ENCODE measurements around the gene B4GALNT4. TPM values are rescaled to one million over a fixed set of nuclear protein-coding genes. Genes with fewer than 3 reads are reported as not detected.

The B4GALNT4 gene
- total and polyA plus RNA-seq, 2 donors from 2014 or later, result 0.82 to 1.4 TPM

DNA sequence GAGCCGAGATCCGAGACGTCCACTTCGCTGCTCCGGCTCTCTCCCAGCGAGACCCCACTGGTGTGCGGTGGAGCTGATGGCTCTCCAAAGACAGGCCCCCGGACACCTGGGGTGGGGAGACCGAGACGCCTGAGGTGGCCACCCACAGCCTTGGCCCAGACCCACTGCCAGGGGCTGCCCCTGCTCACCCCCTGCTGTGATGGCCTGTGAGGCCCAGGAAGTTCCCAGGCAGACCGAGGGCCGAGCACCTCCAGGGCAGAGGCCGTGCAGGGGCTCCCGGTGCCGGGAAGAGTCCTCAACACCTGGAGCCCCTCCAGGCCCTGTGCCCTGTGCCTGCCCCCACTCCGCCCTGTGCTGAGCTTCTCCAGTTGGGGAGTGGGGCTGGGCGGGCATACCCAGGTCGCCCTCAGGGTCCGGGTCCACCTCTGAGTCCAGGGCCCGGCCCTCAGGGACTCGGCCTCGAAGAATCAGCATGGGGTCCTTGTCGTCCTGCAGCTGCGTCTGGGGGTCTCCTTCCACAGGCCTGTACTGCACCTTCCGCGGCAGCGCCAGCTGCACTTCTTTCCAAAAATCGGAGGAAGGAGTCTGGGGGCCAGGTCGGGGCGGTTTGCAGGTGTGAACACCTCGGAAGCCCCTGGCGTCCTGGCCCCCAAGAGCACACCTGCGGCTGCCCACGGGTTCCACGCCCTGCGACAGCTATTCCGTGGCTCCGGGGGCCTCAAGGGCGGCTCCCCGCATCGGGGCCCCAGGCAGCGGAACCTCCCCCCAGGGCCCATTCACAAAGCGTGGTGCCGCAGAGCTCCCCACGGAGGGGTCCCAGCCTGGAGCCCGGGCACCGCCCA is 36.9 kb downstream of the B4GALNT4 start:
- H3K36me3 ChIP-seq (ENCODE audit: control insufficient read depth in 2 of 3, insufficient read depth in 3 of 3, low read length in 3 of 3), result no peaks in the 10 kb centered on the region
- TF ChIP-seq, protein P1, sequence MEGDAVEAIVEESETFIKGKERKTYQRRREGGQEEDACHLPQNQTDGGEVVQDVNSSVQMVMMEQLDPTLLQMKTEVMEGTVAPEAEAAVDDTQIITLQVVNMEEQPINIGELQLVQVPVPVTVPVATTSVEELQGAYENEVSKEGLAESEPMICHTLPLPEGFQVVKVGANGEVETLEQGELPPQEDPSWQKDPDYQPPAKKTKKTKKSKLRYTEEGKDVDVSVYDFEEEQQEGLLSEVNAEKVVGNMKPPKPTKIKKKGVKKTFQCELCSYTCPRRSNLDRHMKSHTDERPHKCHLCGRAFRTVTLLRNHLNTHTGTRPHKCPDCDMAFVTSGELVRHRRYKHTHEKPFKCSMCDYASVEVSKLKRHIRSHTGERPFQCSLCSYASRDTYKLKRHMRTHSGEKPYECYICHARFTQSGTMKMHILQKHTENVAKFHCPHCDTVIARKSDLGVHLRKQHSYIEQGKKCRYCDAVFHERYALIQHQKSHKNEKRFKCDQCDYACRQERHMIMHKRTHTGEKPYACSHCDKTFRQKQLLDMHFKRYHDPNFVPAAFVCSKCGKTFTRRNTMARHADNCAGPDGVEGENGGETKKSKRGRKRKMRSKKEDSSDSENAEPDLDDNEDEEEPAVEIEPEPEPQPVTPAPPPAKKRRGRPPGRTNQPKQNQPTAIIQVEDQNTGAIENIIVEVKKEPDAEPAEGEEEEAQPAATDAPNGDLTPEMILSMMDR (IDR thresholded peaks at IDR 0.05; ENCODE audit: borderline replicate concordance, extremely low read depth, insufficient read depth), result no peak
- H3K27me3 ChIP-seq (ENCODE audit: control insufficient read depth, insufficient read depth, low read length), result no peaks in the 10 kb centered on the region
- DNase-seq (peak in 2 of 5 donors; percentile 71 to 82), FAIRE-seq (no peak)
- no peaks in the 10 kb centered on the region for H3K9me3 ChIP-seq (ENCODE audit: control insufficient read depth in 2 of 3, insufficient read depth in 1 of 3, low read length in 3 of 3)
- peak overlapping the region in 1 of 3 donors; percentile 61 for H3K4me3 ChIP-seq (ENCODE audit: low read length in 3 of 3)
- H3K4me1 ChIP-seq (ENCODE audit: control insufficient read depth in 2 of 3, insufficient read depth in 2 of 3, low read depth in 1 of 3, low read length in 3 of 3), result peaks cover 0 to 26% (median 10%) of the 10 kb centered on the region in 3 donors
- H3K27ac ChIP-seq (ENCODE audit: low read depth in 2 of 2, low read length in 2 of 2), result peak overlapping the region; percentile 55 to 60
- intact Hi-C loops (cut with DNase I), result no loop called here
- peak overlapping the region in 1 of 3 donors; percentile 12 for H3K9ac ChIP-seq (ENCODE audit: low read length in 3 of 3)

DNA sequence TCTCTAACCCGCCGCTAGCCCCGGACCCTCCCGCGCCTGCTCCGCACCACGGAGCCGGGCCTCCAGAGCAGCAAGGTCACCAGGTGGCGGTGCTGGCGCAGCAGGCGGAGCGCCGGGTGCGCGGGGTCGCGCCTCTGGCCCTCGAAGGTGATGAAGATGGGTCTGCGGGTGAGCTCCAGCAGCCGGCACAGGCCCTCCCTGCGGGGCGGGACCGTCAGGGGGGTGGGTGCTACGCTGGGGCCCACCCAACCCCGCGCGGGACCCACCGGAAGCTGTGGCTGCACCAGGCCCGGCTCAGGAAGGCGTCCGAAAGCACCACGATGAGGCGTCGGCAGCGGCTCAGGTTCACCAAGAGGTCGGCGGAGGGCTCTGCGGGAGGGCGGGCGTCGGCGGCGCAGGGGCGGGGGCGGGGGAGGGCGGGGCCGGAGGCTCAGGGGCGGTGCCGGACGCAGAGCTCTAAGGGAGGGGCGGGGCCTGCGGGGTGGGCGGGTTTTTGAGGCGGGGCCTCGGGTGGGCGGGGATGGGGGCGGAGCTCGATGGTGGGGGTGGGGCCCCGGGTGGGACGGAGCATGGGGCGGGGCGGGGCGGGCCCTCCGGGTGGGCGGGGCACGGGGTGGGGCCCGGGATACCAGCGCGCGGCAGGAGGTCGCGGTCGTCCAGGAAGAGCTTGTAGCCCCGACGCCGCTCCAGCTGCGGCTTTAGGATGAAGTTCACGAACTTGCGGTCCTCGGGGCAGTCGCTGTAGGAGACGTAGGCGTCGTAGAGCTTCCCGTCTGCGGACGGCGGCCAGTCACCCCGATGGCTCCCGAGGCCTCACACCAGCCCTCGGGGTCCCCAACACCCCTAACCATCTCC is 37.7 kb downstream of the B4GALNT4 start:
- Histone ChIP-seq H3K27ac (ENCODE audit: low read depth in 2 of 2, low read length in 2 of 2) (peak overlapping the region; percentile 55 to 60), H3K9me3 (ENCODE audit: control insufficient read depth in 2 of 3, insufficient read depth in 1 of 3, low read length in 3 of 3) (no peaks in the 10 kb centered on the region), H3K4me3 (ENCODE audit: low read length in 3 of 3) (peak overlapping the region in 2 of 3 donors; percentile 30 to 61), H3K4me1 (ENCODE audit: control insufficient read depth in 2 of 3, insufficient read depth in 2 of 3, low read depth in 1 of 3, low read length in 3 of 3) (peaks cover 0 to 26% (median 10%) of the 10 kb centered on the region in 3 donors), H3K9ac (ENCODE audit: low read length in 3 of 3) (peak overlapping the region in 1 of 3 donors; percentile 12), H3K36me3 (ENCODE audit: control insufficient read depth in 2 of 3, insufficient read depth in 3 of 3, low read length in 3 of 3) (no peaks in the 10 kb centered on the region), H3K27me3 (ENCODE audit: control insufficient read depth, insufficient read depth, low read length) (no peaks in the 10 kb centered on the region)
- TF ChIP-seq, protein P1 (IDR thresholded peaks at IDR 0.05; ENCODE audit: borderline replicate concordance, extremely low read depth, insufficient read depth), result peak; percentile 5
- DNase-seq, result peak; percentile 71 to 96 (median 81)
- no peak for FAIRE-seq
- intact Hi-C loops (cut with DNase I), result no loop called here

DNA sequence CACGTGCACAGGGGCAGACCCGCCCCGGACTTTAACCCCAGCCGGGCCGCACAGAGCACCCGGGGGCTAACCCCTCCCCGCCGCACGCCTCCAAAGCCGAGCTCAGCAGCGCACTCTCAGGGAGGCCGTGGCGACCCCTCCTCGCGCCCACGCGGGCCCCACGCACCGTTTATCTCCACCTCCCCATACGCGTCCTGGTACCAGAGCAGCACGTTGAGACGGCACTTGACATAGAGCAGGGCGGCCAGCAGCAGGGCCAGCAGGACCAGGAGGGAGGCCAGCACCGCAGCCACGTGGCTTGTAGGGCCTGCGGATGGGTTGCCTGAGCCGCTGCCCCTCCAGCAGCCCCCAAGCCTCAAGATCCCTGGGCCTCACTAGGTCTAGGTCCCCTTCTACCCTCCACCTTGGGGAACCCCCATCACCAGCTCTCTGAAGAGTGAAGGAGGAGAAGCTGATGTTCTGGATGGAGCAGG is 38.4 kb downstream of the B4GALNT4 start:
- no peaks in the 10 kb centered on the region for H3K9me3 ChIP-seq (ENCODE audit: control insufficient read depth in 2 of 3, insufficient read depth in 1 of 3, low read length in 3 of 3)
- H3K9ac ChIP-seq (ENCODE audit: low read length in 3 of 3), result no peak overlapping the region
- peaks cover 0 to 26% (median 10%) of the 10 kb centered on the region in 3 donors for H3K4me1 ChIP-seq (ENCODE audit: control insufficient read depth in 2 of 3, insufficient read depth in 2 of 3, low read depth in 1 of 3, low read length in 3 of 3)
- TF ChIP-seq, protein P1 (IDR thresholded peaks at IDR 0.05; ENCODE audit: borderline replicate concordance, extremely low read depth, insufficient read depth), result peak; percentile 0
- intact Hi-C loops (cut with DNase I), result no loop called here
- no peak for FAIRE-seq
- DNase-seq, result no peak
- H3K4me3 ChIP-seq (ENCODE audit: low read length in 3 of 3), result no peak overlapping the region
- H3K27ac ChIP-seq (ENCODE audit: low read depth in 2 of 2, low read length in 2 of 2), result peak overlapping the region; percentile 45 to 51
- H3K27me3 ChIP-seq (ENCODE audit: control insufficient read depth, insufficient read depth, low read length), result no peaks in the 10 kb centered on the region
- H3K36me3 ChIP-seq (ENCODE audit: control insufficient read depth in 2 of 3, insufficient read depth in 3 of 3, low read length in 3 of 3), result no peaks in the 10 kb centered on the region
